Endothelial cell of umbilical vein (primary cell): ENCODE measurements around the gene ADCYAP1R1. TPM values are rescaled to one million over a fixed set of nuclear protein-coding genes. Genes with fewer than 3 reads are reported as not detected.

Source experiments
- BruUV-seq: library from RNA; stranded (reverse); fragments of 400-500 nt; replicated peaks from 2 replicates; lab custom pipeline; 2021; lab: Mats Ljungman, UMichigan
- CTCF ChIA-PET: fragments of 300-600, 350-600 bp; sonication (Branson Sonifier 250); formaldehyde crosslinking; loops from one replicate; lab custom pipeline; 2021; ENCODE audit warnings: antibody characterized with exemption, inconsistent platforms; lab: Charles Lee
- POLR2A ChIA-PET: fragments of 300-600, 350-600 bp; sonication (Branson Sonifier 250); formaldehyde crosslinking; loops from one replicate; lab custom pipeline; 2021; ENCODE audit warnings: antibody characterized with exemption, inconsistent platforms; lab: Charles Lee
- DNase-seq: peaks from one replicate; pipeline ENCODE4 v3.0.0-alpha.2; 2011; ENCODE audit warnings: low read depth, low spot score
- FAIRE-seq: peaks from 2 replicates; lab custom pipeline; 2011; peaks lifted over from hg19 to GRCh38; lab: Jason Lieb, UNC
- H2AFZ ChIP-seq: 2 replicates; pipeline ENCODE4 v1.6.0; 2012; ENCODE audit warnings: low read depth, low read length, control low read depth, inconsistent platforms
- H3K27ac ChIP-seq: 2 replicates; pipeline ENCODE4 v1.5.1; 2011; ENCODE audit warnings: low read depth, mild to moderate bottlenecking, control low read depth, low read length, moderate library complexity; ENCODE audit not compliant: insufficient read depth
- H3K27me3 ChIP-seq, 2 experiments: 2 replicates each; pipeline versions ENCODE4 v1.6.0 to v1.6.1; 2011; ENCODE audit warnings: low read length in 2 of 2, mixed read lengths in 1 of 2; ENCODE audit not compliant: control insufficient read depth in 2 of 2, insufficient read depth in 2 of 2
- H3K36me3 ChIP-seq, 2 experiments: 2 replicates in 1 of 2; 3 replicates in 1 of 2; pipeline ENCODE4 v1.5.1; 2011; ENCODE audit warnings: low read length in 2 of 2, mild to moderate bottlenecking in 1 of 2, moderate library complexity in 1 of 2; ENCODE audit not compliant: control insufficient read depth in 2 of 2, insufficient read depth in 2 of 2; ENCODE audit errors: extremely low read depth in 1 of 2
- H3K4me1 ChIP-seq: 3 replicates; pipeline ENCODE4 v1.5.1; 2011; ENCODE audit warnings: mild to moderate bottlenecking, low read length; ENCODE audit not compliant: control insufficient read depth, insufficient read depth; ENCODE audit errors: extremely low read depth
- H3K4me2 ChIP-seq: 2 replicates; pipeline ENCODE4 v1.6.1; 2011; ENCODE audit warnings: low read length, control low read depth, mixed read lengths; ENCODE audit not compliant: insufficient read depth
- H3K4me3 ChIP-seq, 3 experiments: fragments of 200-600 bp in 1 of 3; sonication (generic), shearing (Covaris generic) in 1 of 3; replicated peaks in 1 of 3; 2 replicates each; pipeline ENCODE4 v1.5.1; 2011 to 2016; ENCODE audit warnings: control low read depth in 3 of 3, low read length in 3 of 3, mild to moderate bottlenecking in 2 of 3, inconsistent platforms in 1 of 3, low read depth in 1 of 3, moderate library complexity in 1 of 3; ENCODE audit not compliant: insufficient read depth in 1 of 3
- H3K79me2 ChIP-seq: 2 replicates; pipeline ENCODE4 v1.6.0; 2012; ENCODE audit warnings: low read length, inconsistent platforms; ENCODE audit not compliant: control insufficient read depth, insufficient read depth
- H3K9ac ChIP-seq: replicated peaks from 2 replicates; pipeline ENCODE3; 2011; ENCODE audit warnings: low read length, control low read depth; ENCODE audit not compliant: insufficient read depth; ENCODE audit errors: extremely low read depth
- H3K9me1 ChIP-seq: replicated peaks from 3 replicates; pipeline ENCODE4 v1.6.0; 2011; ENCODE audit warnings: mild to moderate bottlenecking, low read length; ENCODE audit not compliant: control insufficient read depth, insufficient read depth; ENCODE audit errors: extremely low read depth
- H3K9me3 ChIP-seq: replicated peaks from 2 replicates; pipeline ENCODE4 v1.5.1; 2012; ENCODE audit warnings: low read length, inconsistent platforms; ENCODE audit not compliant: control insufficient read depth, insufficient read depth
- H4K20me1 ChIP-seq: replicated peaks from 2 replicates; pipeline ENCODE3; 2011; ENCODE audit warnings: mild to moderate bottlenecking, low read length; ENCODE audit not compliant: control insufficient read depth, insufficient read depth; ENCODE audit errors: extremely low read depth
- CTCF ChIP-seq, 2 donors: IDR thresholded peaks; 1 replicate in 1 of 2; 2 replicates in 1 of 2; pipeline ENCODE4 v1.5.1; 2011; ENCODE audit warnings: low read length in 2 of 2, mild to moderate bottlenecking in 2 of 2, moderate library complexity in 2 of 2, control low read depth in 1 of 2, inconsistent platforms in 1 of 2, low read depth in 1 of 2; ENCODE audit not compliant: insufficient read depth in 1 of 2; ENCODE audit errors: extremely low read depth in 1 of 2
- EZH2 ChIP-seq: IDR thresholded peaks from 2 replicates; pipeline ENCODE4 v1.6.1; 2012; ENCODE audit warnings: borderline replicate concordance, low read depth, mild to moderate bottlenecking, moderate library complexity, low read length, inconsistent platforms; ENCODE audit not compliant: severe bottlenecking
- FOS ChIP-seq: IDR thresholded peaks from 2 replicates; pipeline ENCODE4 v1.6.1; 2011; ENCODE audit warnings: mild to moderate bottlenecking, low read length, moderate library complexity, borderline replicate concordance; ENCODE audit not compliant: insufficient read depth
- GATA2 ChIP-seq: IDR thresholded peaks from 2 replicates; pipeline ENCODE4 v1.7.0; 2011; ENCODE audit warnings: low read depth, mild to moderate bottlenecking, moderate library complexity, mixed read lengths, low read length; ENCODE audit not compliant: insufficient read length, insufficient read depth
- JUN ChIP-seq: IDR thresholded peaks from 2 replicates; pipeline ENCODE4 v1.6.1; 2011; ENCODE audit warnings: borderline replicate concordance, low read depth; ENCODE audit not compliant: insufficient read length, insufficient read depth
- MYC ChIP-seq: IDR thresholded peaks from one replicate; pipeline ENCODE4 v1.6.1; 2011; ENCODE audit warnings: mild to moderate bottlenecking, low read depth, low read length
- POLR2A ChIP-seq: IDR thresholded peaks from 2 replicates; pipeline ENCODE4 v1.6.1; 2012; ENCODE audit warnings: low read depth, mild to moderate bottlenecking, control low read depth, low read length
- POLR2AphosphoS5 ChIP-seq: IDR thresholded peaks from 2 replicates; pipeline ENCODE4 v1.6.1; 2012; ENCODE audit warnings: low read depth, mild to moderate bottlenecking, control low read depth, low read length, moderate library complexity; ENCODE audit not compliant: insufficient read depth
- dilution Hi-C: fragments of 300-500 bp; cut with MboI; formaldehyde crosslinking; loops from one replicate; pipeline ENCODE4 v1.15.0; 2019; ENCODE audit warnings: low sequenced_read_pairs; ENCODE audit not compliant: extremely low pct_ligation_motif_present
- intact Hi-C: fragments of 100-400 bp; cut with micrococcal nuclease; formaldehyde crosslinking; loops from one replicate; pipeline ENCODE4 v1.10.0; 2022
- polyA plus RNA-seq, 4 experiments: library from polyadenylated mRNA; depleted of rRNA in 3 of 4; stranded (reverse) in 3 of 4; unstranded in 1 of 4; fragments of >200 nt; gene quantifications; 2 replicates each; pipeline versions ENCODE4 v1.2.1 to v1.2.3, GENCODE V29; 2011 to 2012; ENCODE audit warnings: missing spikeins in 1 of 4
- total RNA-seq: library from RNA; stranded (reverse); gene quantifications from 2 replicates; pipeline ENCODE4 v1.2.3, GENCODE V29; 2021
- TF ChIP-seq, protein P1 (sequence below): IDR thresholded peaks from 2 replicates; pipeline ENCODE4 v1.6.1; 2011; ENCODE audit not compliant: insufficient read depth, insufficient read length

ADCYAP1R1 gene
- total and polyA plus RNA-seq, 2 donors (not counting 3 experiments of a cell fraction or from before 2014, with no cell fraction given), result 0.04 TPM; not detected in 1

GRCh38 chr7:31023877-31024276, 28.2 kb upstream of the ADCYAP1R1 start:
- Histone ChIP-seq H3K4me3 (no peak overlapping the region), H3K27me3 (peaks cover 0 to 5% of the 10 kb centered on the region in 2 experiments), H3K36me3 (no peaks in the 10 kb centered on the region), H3K79me2 (no peaks in the 10 kb centered on the region), H4K20me1 (no peaks in the 10 kb centered on the region), H3K9me3 (no peaks in the 10 kb centered on the region), H3K4me1 (no peaks in the 10 kb centered on the region), H3K9ac (no peak overlapping the region), H3K27ac (no peak overlapping the region), H3K9me1 (no peaks in the 10 kb centered on the region), H2AFZ (no peak overlapping the region), H3K4me2 (no peak overlapping the region)
- BruUV-seq, result no TSS peak
- TF ChIP-seq CTCF (IDR thresholded peaks at IDR 0.05; ENCODE audit: extremely low read depth in 1 of 2, insufficient read depth in 1 of 2, low read depth in 1 of 2, low read length in 2 of 2) (no peak), GATA2 (no peak), MYC (no peak), JUN (no peak), FOS (no peak), POLR2AphosphoS5 (no peak), EZH2 (no peak), POLR2A (no peak)
- TF ChIP-seq, protein P1, sequence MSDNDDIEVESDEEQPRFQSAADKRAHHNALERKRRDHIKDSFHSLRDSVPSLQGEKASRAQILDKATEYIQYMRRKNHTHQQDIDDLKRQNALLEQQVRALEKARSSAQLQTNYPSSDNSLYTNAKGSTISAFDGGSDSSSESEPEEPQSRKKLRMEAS, result no peak
- CTCF ChIA-PET, result interaction anchor here (1.2 kb wide), 1 partner anchor 99 kb away, joined by 3 read pairs; no protein-coding TSS in a partner anchor
- DNase-seq (no peak), FAIRE-seq (no peak)
- POLR2A ChIA-PET, result no interaction called here
- dilution Hi-C loops, result no loop called here
- intact Hi-C loops, result no loop called here
